ENCODE data around the gene NHP2. TPM values are rescaled to one million over a fixed set of nuclear protein-coding genes. Genes with fewer than 3 reads are reported as not detected.

Gene NHP2
- total RNA-seq, 4 donors from 2014 or later = 75.8 to 278 (median 210) TPM

- H3K9me3 ChIP-seq = no peaks in the 10 kb centered on the region
- peaks cover 23% of the 10 kb centered on the region for H3K27me3 ChIP-seq
- H3K36me3 ChIP-seq = no peaks in the 10 kb centered on the region
- H3K27ac ChIP-seq = no peak overlapping the region
- H3K4me3 ChIP-seq = no peak overlapping the region
- TF ChIP-seq POLR2AphosphoS5 (IDR thresholded peaks at IDR 0.05) = no peak
- no peak for TF ChIP-seq POLR2A (IDR thresholded peaks at IDR 0.05)
- TF ChIP-seq CTCF (IDR thresholded peaks at IDR 0.05) = no peak
- TF ChIP-seq EP300 (IDR thresholded peaks at IDR 0.05) = no peak
- H3K4me1 ChIP-seq = peaks cover 9% of the 10 kb centered on the region
- WGBS = 82% methylated on average over 5 of the region's 5 CpGs
- DNase-seq (ENCODE audit: low spot score in 2 of 2) = no peak
These were observed 6.5 kb upstream of the NHP2 start for GRCh38 chr5:178160176-178160575.

DNA sequence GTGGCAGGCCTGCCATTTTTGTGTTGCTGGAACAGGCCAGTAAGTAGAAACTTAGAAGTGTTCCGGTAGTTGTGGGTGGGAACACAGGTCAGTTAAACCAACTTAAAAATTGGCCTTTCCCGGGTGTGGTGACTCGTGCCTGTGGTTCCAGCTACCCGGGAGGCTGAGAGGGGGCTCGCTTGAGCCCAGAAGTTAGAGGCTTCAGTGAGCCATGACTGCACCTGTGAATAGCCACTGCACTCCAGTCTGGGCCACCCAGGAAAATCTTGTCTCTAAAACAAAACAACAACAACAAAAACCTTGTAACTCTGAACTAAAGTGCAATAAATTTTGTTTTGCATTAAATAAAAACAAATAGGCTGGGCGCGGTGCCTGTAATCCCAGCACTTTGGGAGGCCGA, 1.4 kb upstream of the NHP2 start:
- 80% methylated on average over 8 of the region's 8 CpGs for WGBS
- Histone ChIP-seq H3K36me3 (peaks cover 16% of the 10 kb centered on the region), H3K4me3 (no peak overlapping the region), H3K27me3 (no peaks in the 10 kb centered on the region), H3K9me3 (no peaks in the 10 kb centered on the region), H3K27ac (no peak overlapping the region), H3K4me1 (peaks cover 28% of the 10 kb centered on the region)
- DNase-seq (ENCODE audit: low spot score in 2 of 2) = no peak
- TF ChIP-seq CTCF (IDR thresholded peaks at IDR 0.05) (no peak), POLR2AphosphoS5 (IDR thresholded peaks at IDR 0.05) (no peak), EP300 (IDR thresholded peaks at IDR 0.05) (no peak), POLR2A (IDR thresholded peaks at IDR 0.05) (no peak)

GRCh38 chr5:178152491-178153444, 917 bp downstream of the NHP2 start:
- peak overlapping the region; percentile 80 for H3K4me3 ChIP-seq
- peak overlapping the region; percentile 59 for H3K27ac ChIP-seq
- WGBS = 49% methylated on average over 31 of the region's 31 CpGs
- peaks cover 39% of the 10 kb centered on the region for H3K36me3 ChIP-seq
- TF ChIP-seq POLR2AphosphoS5 (IDR thresholded peaks at IDR 0.05) = no peak
- TF ChIP-seq POLR2A (IDR thresholded peaks at IDR 0.05) = no peak
- TF ChIP-seq EP300 (IDR thresholded peaks at IDR 0.05) = no peak
- TF ChIP-seq CTCF (IDR thresholded peaks at IDR 0.05) = no peak
- no peaks in the 10 kb centered on the region for H3K27me3 ChIP-seq
- peaks cover 28% of the 10 kb centered on the region for H3K4me1 ChIP-seq
- no peak for DNase-seq (ENCODE audit: low spot score in 2 of 2)
- H3K9me3 ChIP-seq = no peaks in the 10 kb centered on the region

GRCh38 chr5:178150977-178151734, 2.5 kb downstream of the NHP2 start:
- H3K36me3 ChIP-seq = peaks cover 55% of the 10 kb centered on the region
- no peaks in the 10 kb centered on the region for H3K27me3 ChIP-seq
- no peak for TF ChIP-seq POLR2AphosphoS5 (IDR thresholded peaks at IDR 0.05)
- no peak for TF ChIP-seq CTCF (IDR thresholded peaks at IDR 0.05)
- no peak for TF ChIP-seq POLR2A (IDR thresholded peaks at IDR 0.05)
- no peak for TF ChIP-seq EP300 (IDR thresholded peaks at IDR 0.05)
- DNase-seq (ENCODE audit: low spot score in 2 of 2) = no peak
- H3K27ac ChIP-seq = no peak overlapping the region
- WGBS = 60% methylated on average over 11 of the region's 11 CpGs
- H3K4me1 ChIP-seq = peaks cover 29% of the 10 kb centered on the region
- no peak overlapping the region for H3K4me3 ChIP-seq
- no peaks in the 10 kb centered on the region for H3K9me3 ChIP-seq

Measured in suprapubic skin (tissue), 4 donors.